K562 (cell line): ENCODE results near the gene UNC119. TPM values are rescaled to one million over a fixed set of nuclear protein-coding genes. Genes with fewer than 3 reads are reported as not detected.

Source experiments
- ATAC-seq: fragments of 200-7000 bp; cut with Tn5 transposase; 3 replicates; pipeline ENCODE4 v1.9.1; 2020; ENCODE audit warnings: moderate library complexity
- BruUV-seq: library from RNA; stranded (reverse); fragments of 400-500 nt; replicated peaks from 2 replicates; lab custom pipeline; 2021; lab: Mats Ljungman, UMichigan
- CTCF ChIA-PET: fragments of 300-600 bp; formaldehyde crosslinking; extraction: SDS; loops from one replicate; lab custom pipeline; 2021; ENCODE audit warnings: low intra/inter-chr PET ratio; lab: Yijun Ruan, JAX
- POLR2A ChIA-PET: fragments of 300-600, 350-650 bp; sonication (Branson Sonifier 250); formaldehyde crosslinking; extraction: SDS; loops from one replicate; lab custom pipeline; 2021; ENCODE audit warnings: antibody characterized with exemption, inconsistent platforms; lab: Yijun Ruan, JAX
- DNase-seq, 4 experiments: peaks; one replicate each; pipeline versions ENCODE4 v3.0.0 to v3.0.0-alpha.2; 2011 to 2018; ENCODE audit warnings: low spot score in 3 of 4, mixed read lengths in 3 of 4; ENCODE audit errors: extremely low read depth in 1 of 4
- FAIRE-seq: peaks from 2 replicates; lab custom pipeline; 2011; peaks lifted over from hg19 to GRCh38; lab: Jason Lieb, UNC
- H2AFZ ChIP-seq: 2 replicates; pipeline ENCODE4 v1.6.0; 2011; ENCODE audit warnings: low read depth, low read length, control low read depth, inconsistent platforms
- H3K27ac ChIP-seq: fragments of 200-600 bp; 3 replicates; pipeline ENCODE4 v1.8.0; 2011; ENCODE audit warnings: low read depth, mild to moderate bottlenecking, control low read depth, inconsistent platforms, low read length, moderate library complexity, mixed read lengths; ENCODE audit errors: extremely low read depth
- H3K27me3 ChIP-seq, 2 experiments: fragments of 300-600 bp in 1 of 2; 2 replicates in 1 of 2; 3 replicates in 1 of 2; pipeline versions ENCODE4 v1.6.0 to v1.8.0; 2011; ENCODE audit warnings: inconsistent platforms in 2 of 2, low read length in 2 of 2, mild to moderate bottlenecking in 1 of 2, mixed read lengths in 1 of 2, moderate library complexity in 1 of 2; ENCODE audit not compliant: control insufficient read depth in 2 of 2, insufficient read depth in 2 of 2
- H3K36me3 ChIP-seq: fragments of 300-600 bp; 3 replicates; pipeline ENCODE4 v1.8.0; 2011; ENCODE audit warnings: mild to moderate bottlenecking, low read length, inconsistent platforms; ENCODE audit not compliant: control insufficient read depth, insufficient read depth
- H3K4me1 ChIP-seq, 2 experiments: fragments of 200-600 bp in 1 of 2; replicated peaks in 1 of 2; 2 replicates in 1 of 2; 3 replicates in 1 of 2; pipeline versions ENCODE4 v1.5.1 to v1.8.0; 2011; ENCODE audit warnings: inconsistent platforms in 2 of 2, low read length in 2 of 2, mild to moderate bottlenecking in 1 of 2, mixed read lengths in 1 of 2, moderate library complexity in 1 of 2; ENCODE audit not compliant: control insufficient read depth in 2 of 2, insufficient read depth in 2 of 2
- H3K4me2 ChIP-seq: 2 replicates; pipeline ENCODE4 v1.6.1; 2011; ENCODE audit warnings: low read length, control low read depth, inconsistent platforms, mixed read lengths; ENCODE audit not compliant: insufficient read depth
- H3K4me3 ChIP-seq: fragments of 200-600 bp; sonication (generic), shearing (Covaris generic); 2 replicates; pipeline ENCODE4 v1.5.1; 2016; ENCODE audit warnings: control low read depth, inconsistent platforms
- H3K79me2 ChIP-seq: fragments of 200-600 bp; 3 replicates; pipeline ENCODE4 v1.8.0; 2011; ENCODE audit warnings: low read length, inconsistent platforms; ENCODE audit not compliant: control insufficient read depth, insufficient read depth
- H3K9ac ChIP-seq, 2 experiments: 2 replicates each; pipeline versions ENCODE4 v1.6.0 to v1.6.1; 2011; ENCODE audit warnings: low read depth in 2 of 2, low read length in 2 of 2, control low read depth in 1 of 2, inconsistent platforms in 1 of 2, mild to moderate bottlenecking in 1 of 2, mixed read lengths in 1 of 2; ENCODE audit not compliant: insufficient read depth in 1 of 2
- H3K9me1 ChIP-seq: one replicate; pipeline ENCODE4 v1.6.0; 2011; ENCODE audit warnings: inconsistent platforms, mild to moderate bottlenecking, low read length, moderate library complexity; ENCODE audit not compliant: control insufficient read depth, insufficient read depth
- H3K9me3 ChIP-seq: replicated peaks from 2 replicates; pipeline ENCODE4 v1.5.1; 2011; ENCODE audit warnings: low read depth, low read length, inconsistent platforms; ENCODE audit not compliant: control insufficient read depth, insufficient read depth
- H4K20me1 ChIP-seq: replicated peaks from 2 replicates; pipeline ENCODE4 v1.6.1; 2011; ENCODE audit warnings: low read length, inconsistent platforms, mixed read lengths; ENCODE audit not compliant: control insufficient read depth, insufficient read depth
- CXXC5 ChIP-seq: fragments of 250-450 bp; sonication (Bioruptor Pico); IDR thresholded peaks from 2 replicates; pipeline ENCODE4 v1.8.0; 2022; ENCODE audit warnings: inconsistent platforms, mild to moderate bottlenecking, moderate library complexity
- POLR3A ChIP-seq: IDR thresholded peaks from 2 replicates; pipeline ENCODE4 v1.6.1; 2011; ENCODE audit warnings: borderline replicate concordance, mild to moderate bottlenecking, moderate library complexity; ENCODE audit not compliant: insufficient read length, insufficient read depth; ENCODE audit errors: extremely low read depth
- SNIP1 ChIP-seq: fragments of 450-650 bp; IDR thresholded peaks from 2 replicates; pipeline ENCODE4 v1.7.1; 2017; ENCODE audit warnings: low read depth, mild to moderate bottlenecking
- WGBS: fragments of 100-300 bp; shearing (Covaris generic); methylation state at CpG from one replicate; pipeline ENCODE4 v1.1.6; 2016; ENCODE audit warnings: low coverage, mixed read lengths; ENCODE audit not compliant: insufficient coverage; ENCODE audit errors: missing lambda C conversion rate; 5-methylcytosine and 5-hydroxymethylcytosine counted together
- in situ Hi-C: fragments of 300-500 bp; cut with MboI; formaldehyde crosslinking; loops from 4 replicates; pipeline ENCODE4 v1.15.0; 2018; ENCODE audit warnings: inconsistent platforms, mixed read lengths
- intact Hi-C: fragments of 100-400 bp; cut with micrococcal nuclease; formaldehyde crosslinking; loops from 2 replicates; pipeline ENCODE4 v1.14.2; 2022
- polyA plus RNA-seq, 8 experiments: library from polyadenylated mRNA; depleted of rRNA in 4 of 8; stranded (reverse) in 5 of 8; unstranded in 3 of 8; fragments of >200 nt; fragmentation: Nextera tagmentation in 2 of 8; fragmentation: Illumina TruSeq in 1 of 8; extraction: Ambion mirVana in 2 of 8; extraction: Trizol in 1 of 8; gene quantifications; 2 replicates each; pipeline versions ENCODE4 v1.2.1 to v1.2.3, GENCODE V29; 2011 to 2014; ENCODE audit warnings: inconsistent platforms in 1 of 8, missing spikeins in 1 of 8
- total RNA-seq, 7 experiments: library from RNA; depleted of rRNA in 6 of 7; stranded (reverse); fragments of >200 nt in 6 of 7; fragmentation: Illumina TruSeq in 2 of 7; extraction: Trizol in 2 of 7; gene quantifications; 2 replicates each; pipeline versions ENCODE4 v1.2.1 to v1.2.3, GENCODE V29; 2011 to 2021; ENCODE audit warnings: low replicate concordance in 1 of 7

The UNC119 gene
- total and polyA plus RNA-seq, 9 of the 15 experiments (the other 6 are each of a cell fraction or from before 2014, with no cell fraction given) = 0.37 to 47.7 (median 16.3) TPM

GRCh38 chr17:28550858-28551257 is 1.6 kb downstream of the UNC119 start:
- TF ChIP-seq CXXC5 (CRISPR knock-in tag) = no peak
- TF ChIP-seq POLR3A = no peak
- TF ChIP-seq SNIP1 = no peak
- FAIRE-seq (peak; percentile 42), DNase-seq (no peak), ATAC-seq (no peak)
- H3K4me1 ChIP-seq = peaks cover 13 to 27% of the 10 kb centered on the region in 2 experiments; a peak in 4 of 5 replicates
- H3K9me1 ChIP-seq = peaks cover 4% of the 10 kb centered on the region
- no peak overlapping the region for H3K27ac ChIP-seq
- in situ Hi-C loops (no loop called here), intact Hi-C loops (no loop called here)
- H3K4me3 ChIP-seq = no peak overlapping the region
- no CpG with 5 or more reads among the region's 1 CpG for WGBS
- POLR2A ChIA-PET = interaction anchor here (0.6 to 1.5 kb wide), 8 partner anchors 8 to 197 kb away, joined by 3 to 6 read pairs (median 4); partner anchors contain the start of gene POLDIP2
- no peaks in the 10 kb centered on the region for H3K27me3 ChIP-seq
- H3K4me2 ChIP-seq = no peak overlapping the region
- H3K9ac ChIP-seq = peak overlapping the region in 1 of 2 experiments; percentile 41; a peak in 1 of 4 replicates
- peaks cover 34% of the 10 kb centered on the region for H3K36me3 ChIP-seq
- H2AFZ ChIP-seq = no peak overlapping the region
- BruUV-seq = no TSS peak
- peaks cover 3% of the 10 kb centered on the region; the same call in 2 of the 3 replicates for H3K79me2 ChIP-seq
- CTCF ChIA-PET = no interaction called here
- H4K20me1 ChIP-seq = peaks cover 4% of the 10 kb centered on the region
- H3K9me3 ChIP-seq = no peaks in the 10 kb centered on the region
